Heart left ventricle (tissue), 13 donors: ENCODE measurements around the gene NMNAT2.

Experiments used
- CTCF ChIP-seq, 12 donors: fragments of 200-600 bp; sonication (generic) in 4 of 12; IDR thresholded peaks; one replicate each; pipeline versions ENCODE4 v1.5.0 to v1.8.0; 2018 to 2022; ENCODE audit warnings: antibody characterized with exemption in 12 of 12, mild to moderate bottlenecking in 5 of 12
- POLR2A ChIP-seq, 2 donors: fragments of 450-650 bp; IDR thresholded peaks; one replicate each; pipeline ENCODE4 v1.6.1; 2017; ENCODE audit warnings: antibody characterized with exemption in 2 of 2, mild to moderate bottlenecking in 2 of 2, moderate library complexity in 2 of 2
- donor health status: ischemic (EF 13 %, LVEDD 7.1; RV severe dilation, severe dysfunction).
- donor health status: DM: no; HTN: yes; CAD: no.
- donor health status: DM: no; HTN: no; CAD: no.
- donor health status: ischemic (EF 25% LVEDD 6.9; RV normal size, moderate dysfunction).
- donor health status: ischemic (EF 25% LVEDD 5.7; RV mildly dilated, moderate dysfunction).
- donor health status: ischemic (EF 35%, LVEDD 5.7; RV mildly dilated, moderate dysfunction).
- donor health status: nonischemic (EF 11% LVEDD 7.7; RV severe dilation, severe dysfunction).
- donor health status: DM: yes; HTN: yes; CAD: no.
- donor health status: PGD.
- donor health status: ischemic (EF 29% LVEDD 5.4; RV normal size, mild dysfunction).
- donor health status: nonischemic (EF 23%, LVEDD 6.1; RV moderate dilation, normal function).

- TF ChIP-seq CTCF (IDR thresholded peaks at IDR 0.05) (no peak), POLR2A (IDR thresholded peaks at IDR 0.05) (no peak)
Measured at GRCh38 chr1:183239220-183239742, 178.9 kb downstream of the NMNAT2 start.
